Fibroblast of mammary gland (primary cell): ENCODE results near the gene POLR1F.
A peak's percentile ranks its signal among the peaks of the same experiment; 100 is the strongest.

ENCODE experiments used
- DNase-seq: peaks from one replicate; pipeline ENCODE4 v3.0.0-alpha.2; 2010; ENCODE audit warnings: low read depth
- H3K4me3 ChIP-seq: 2 replicates; pipeline ENCODE4 v1.5.1; 2011; ENCODE audit warnings: low read depth, mild to moderate bottlenecking, low read length, moderate library complexity; ENCODE audit not compliant: control insufficient read depth
- TF ChIP-seq, protein P1 (sequence below): conservative IDR thresholded peaks from 2 replicates; pipeline ENCODE4 v1.5.1; 2011; ENCODE audit warnings: low read depth, low read length, inconsistent platforms; ENCODE audit not compliant: control insufficient read depth, insufficient read depth

The POLR1F gene

DNA sequence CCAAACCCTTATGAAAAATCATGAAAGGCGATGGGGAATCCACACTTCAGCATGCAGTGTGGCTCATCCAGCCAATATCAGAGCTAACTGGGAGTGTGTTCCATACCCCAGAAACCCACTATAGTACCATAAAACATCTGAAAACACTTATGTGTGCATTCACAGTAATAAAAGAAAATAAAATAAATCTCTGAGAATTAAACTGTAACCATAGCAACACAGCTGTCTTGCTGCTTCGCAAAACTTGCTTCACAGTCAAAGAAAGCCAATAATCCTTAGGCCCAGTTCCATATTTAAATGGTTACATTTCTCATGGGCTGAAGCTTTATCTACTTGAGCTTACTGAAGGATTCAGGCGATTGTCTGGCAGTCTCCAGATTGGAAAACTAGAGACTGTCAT, 19.9 kb upstream of the POLR1F start:
- no peak overlapping the region for H3K4me3 ChIP-seq
- TF ChIP-seq, protein P1, sequence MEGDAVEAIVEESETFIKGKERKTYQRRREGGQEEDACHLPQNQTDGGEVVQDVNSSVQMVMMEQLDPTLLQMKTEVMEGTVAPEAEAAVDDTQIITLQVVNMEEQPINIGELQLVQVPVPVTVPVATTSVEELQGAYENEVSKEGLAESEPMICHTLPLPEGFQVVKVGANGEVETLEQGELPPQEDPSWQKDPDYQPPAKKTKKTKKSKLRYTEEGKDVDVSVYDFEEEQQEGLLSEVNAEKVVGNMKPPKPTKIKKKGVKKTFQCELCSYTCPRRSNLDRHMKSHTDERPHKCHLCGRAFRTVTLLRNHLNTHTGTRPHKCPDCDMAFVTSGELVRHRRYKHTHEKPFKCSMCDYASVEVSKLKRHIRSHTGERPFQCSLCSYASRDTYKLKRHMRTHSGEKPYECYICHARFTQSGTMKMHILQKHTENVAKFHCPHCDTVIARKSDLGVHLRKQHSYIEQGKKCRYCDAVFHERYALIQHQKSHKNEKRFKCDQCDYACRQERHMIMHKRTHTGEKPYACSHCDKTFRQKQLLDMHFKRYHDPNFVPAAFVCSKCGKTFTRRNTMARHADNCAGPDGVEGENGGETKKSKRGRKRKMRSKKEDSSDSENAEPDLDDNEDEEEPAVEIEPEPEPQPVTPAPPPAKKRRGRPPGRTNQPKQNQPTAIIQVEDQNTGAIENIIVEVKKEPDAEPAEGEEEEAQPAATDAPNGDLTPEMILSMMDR: no peak
- DNase-seq: no peak

DNA sequence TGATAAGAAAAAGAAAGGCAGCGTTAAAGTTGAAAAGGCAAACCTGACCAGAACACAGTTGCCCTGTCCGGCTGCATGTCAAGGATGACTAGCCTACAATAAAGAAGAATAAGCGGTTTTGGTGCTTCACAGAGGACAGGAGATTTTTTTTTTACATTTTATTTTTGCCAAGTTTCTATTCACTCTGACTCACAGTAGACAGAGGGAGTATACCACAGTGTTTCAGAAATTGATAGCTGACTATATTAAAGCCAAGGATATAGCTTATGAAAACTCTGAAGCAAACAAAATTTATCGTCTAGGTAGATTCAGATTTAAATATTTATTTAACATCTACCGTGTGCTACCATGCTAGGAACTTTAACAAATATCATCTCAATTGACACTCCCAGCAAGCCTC, 16.9 kb upstream of the POLR1F start:
- DNase-seq: no peak
- H3K4me3 ChIP-seq: no peak overlapping the region
- TF ChIP-seq, protein P1: no peak

DNA sequence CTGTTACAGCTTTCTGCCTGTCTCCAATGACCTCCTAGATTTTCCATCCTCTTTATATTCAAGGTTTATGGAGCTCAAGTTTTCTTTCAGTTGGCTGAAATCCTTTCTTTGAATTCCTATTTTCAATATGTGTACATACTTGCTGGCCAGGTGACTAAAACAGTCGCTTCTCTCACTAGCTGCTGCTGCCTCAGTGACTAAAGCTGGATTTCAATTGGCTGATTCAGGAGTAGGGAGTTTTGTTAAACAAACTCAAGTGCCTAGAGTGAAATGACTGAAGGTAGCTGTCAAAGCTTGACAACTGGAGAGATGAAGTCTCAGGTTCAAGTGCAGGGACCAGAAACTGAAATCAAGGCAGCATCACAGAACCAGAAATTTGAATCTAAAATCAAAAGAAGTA, 6.7 kb upstream of the POLR1F start:
- DNase-seq: no peak
- TF ChIP-seq, protein P1: no peak
- H3K4me3 ChIP-seq: no peak overlapping the region

DNA sequence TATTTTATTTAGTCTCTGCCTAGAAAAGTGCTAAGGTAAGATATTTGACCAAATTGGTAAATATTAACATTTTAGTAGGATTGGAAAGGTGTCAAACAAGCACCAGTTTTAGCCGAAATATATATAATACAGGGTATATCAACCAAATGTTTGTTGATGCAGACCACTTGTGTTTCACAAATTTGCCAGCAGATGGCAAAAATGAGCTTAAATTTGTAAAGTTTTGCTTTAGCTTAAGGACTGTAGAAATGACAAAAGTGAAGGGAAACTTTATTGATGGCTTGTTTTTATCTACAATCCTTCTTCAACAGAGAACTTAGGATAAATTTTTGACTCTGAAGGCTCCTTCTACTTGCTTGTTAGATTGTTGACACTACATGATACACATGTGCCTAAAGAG, 4.8 kb upstream of the POLR1F start:
- no peak overlapping the region for H3K4me3 ChIP-seq
- peak; percentile 57 for DNase-seq
- TF ChIP-seq, protein P1: peak; percentile 62

DNA sequence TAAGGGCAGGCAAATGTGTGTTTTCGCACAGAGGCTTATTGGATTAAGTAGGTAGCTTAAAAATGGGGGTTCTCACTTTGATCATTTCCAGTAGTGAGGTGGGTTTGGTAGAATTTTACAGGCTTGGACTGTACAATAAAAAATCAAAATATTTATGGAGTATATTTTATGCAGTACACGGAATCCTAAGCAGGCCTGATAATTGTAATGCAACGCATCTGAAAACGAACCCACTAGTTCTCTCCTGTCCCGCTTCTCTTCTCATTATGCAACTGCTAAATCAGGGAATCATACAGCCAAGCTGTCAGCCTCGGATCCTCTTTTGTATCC, 377 bp upstream of the POLR1F start:
- TF ChIP-seq, protein P1: no peak
- no peak overlapping the region for H3K4me3 ChIP-seq
- DNase-seq: no peak

DNA sequence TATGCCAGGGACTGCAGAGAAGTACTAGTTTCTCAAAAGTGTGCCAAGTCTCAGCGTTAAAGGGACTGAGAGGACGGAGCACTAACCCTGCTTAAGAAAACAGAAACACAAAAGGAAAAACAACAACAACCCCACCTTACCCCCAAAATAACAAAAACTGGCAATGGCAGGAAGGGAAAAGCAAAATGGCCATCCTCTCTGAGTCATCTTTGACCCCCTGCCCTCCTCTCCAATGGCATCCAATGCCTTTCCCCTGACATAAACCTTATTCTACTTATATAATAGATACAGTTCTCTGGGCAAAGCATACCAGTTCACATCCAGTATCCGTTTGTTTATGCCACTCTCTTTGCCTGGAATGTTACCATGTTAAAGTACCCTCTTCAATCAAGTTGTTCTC, 1.6 kb downstream of the POLR1F start:
- TF ChIP-seq, protein P1: no peak
- H3K4me3 ChIP-seq: peak overlapping the region; percentile 99
- peak; percentile 28 for DNase-seq

DNA sequence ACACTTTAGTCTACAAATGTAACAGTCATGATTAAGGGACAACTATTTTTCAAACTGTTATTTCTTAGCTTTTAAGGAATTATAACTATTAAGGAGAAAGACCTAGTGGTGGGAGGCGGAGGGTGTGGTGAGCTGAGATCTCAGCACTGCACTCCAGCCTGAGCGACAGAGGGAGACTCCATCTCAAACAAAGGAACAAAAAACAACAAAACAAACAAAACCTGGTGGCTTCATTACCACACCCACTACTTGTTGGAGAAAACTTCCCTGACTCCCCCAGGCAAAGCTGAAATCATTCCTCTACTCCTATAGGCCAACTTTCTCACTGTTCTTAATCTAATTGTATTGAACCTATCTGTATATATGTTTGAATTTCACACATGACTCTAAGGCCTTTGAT, 3.2 kb downstream of the POLR1F start:
- no peak for DNase-seq
- TF ChIP-seq, protein P1: no peak
- H3K4me3 ChIP-seq: no peak overlapping the region
